K562 (cell line): ENCODE results near the gene SETD1B. TPM values are rescaled to one million over a fixed set of nuclear protein-coding genes. Genes with fewer than 3 reads are reported as not detected.

ENCODE experiments used
- ATAC-seq: fragments of 200-7000 bp; cut with Tn5 transposase; 3 replicates; pipeline ENCODE4 v1.9.1; 2020; ENCODE audit warnings: moderate library complexity
- BruUV-seq: library from RNA; stranded (reverse); fragments of 400-500 nt; replicated peaks from 2 replicates; lab custom pipeline; 2021; lab: Mats Ljungman, UMichigan
- CTCF ChIA-PET: fragments of 300-600 bp; formaldehyde crosslinking; extraction: SDS; loops from one replicate; lab custom pipeline; 2021; ENCODE audit warnings: low intra/inter-chr PET ratio; lab: Yijun Ruan, JAX
- POLR2A ChIA-PET: fragments of 300-600, 350-650 bp; sonication (Branson Sonifier 250); formaldehyde crosslinking; extraction: SDS; loops from one replicate; lab custom pipeline; 2021; ENCODE audit warnings: antibody characterized with exemption, inconsistent platforms; lab: Yijun Ruan, JAX
- DNase-seq, 4 experiments: peaks; one replicate each; pipeline versions ENCODE4 v3.0.0 to v3.0.0-alpha.2; 2011 to 2018; ENCODE audit warnings: low spot score in 3 of 4, mixed read lengths in 3 of 4; ENCODE audit errors: extremely low read depth in 1 of 4
- FAIRE-seq: peaks from 2 replicates; lab custom pipeline; 2011; peaks lifted over from hg19 to GRCh38; lab: Jason Lieb, UNC
- H2AFZ ChIP-seq: 2 replicates; pipeline ENCODE4 v1.6.0; 2011; ENCODE audit warnings: low read depth, low read length, control low read depth, inconsistent platforms
- H3K27ac ChIP-seq: fragments of 200-600 bp; 3 replicates; pipeline ENCODE4 v1.8.0; 2011; ENCODE audit warnings: low read depth, mild to moderate bottlenecking, control low read depth, inconsistent platforms, low read length, moderate library complexity, mixed read lengths; ENCODE audit errors: extremely low read depth
- H3K27me3 ChIP-seq, 2 experiments: fragments of 300-600 bp in 1 of 2; 2 replicates in 1 of 2; 3 replicates in 1 of 2; pipeline versions ENCODE4 v1.6.0 to v1.8.0; 2011; ENCODE audit warnings: inconsistent platforms in 2 of 2, low read length in 2 of 2, mild to moderate bottlenecking in 1 of 2, mixed read lengths in 1 of 2, moderate library complexity in 1 of 2; ENCODE audit not compliant: control insufficient read depth in 2 of 2, insufficient read depth in 2 of 2
- H3K36me3 ChIP-seq: fragments of 300-600 bp; 3 replicates; pipeline ENCODE4 v1.8.0; 2011; ENCODE audit warnings: mild to moderate bottlenecking, low read length, inconsistent platforms; ENCODE audit not compliant: control insufficient read depth, insufficient read depth
- H3K4me1 ChIP-seq, 2 experiments: fragments of 200-600 bp in 1 of 2; replicated peaks in 1 of 2; 2 replicates in 1 of 2; 3 replicates in 1 of 2; pipeline versions ENCODE4 v1.5.1 to v1.8.0; 2011; ENCODE audit warnings: inconsistent platforms in 2 of 2, low read length in 2 of 2, mild to moderate bottlenecking in 1 of 2, mixed read lengths in 1 of 2, moderate library complexity in 1 of 2; ENCODE audit not compliant: control insufficient read depth in 2 of 2, insufficient read depth in 2 of 2
- H3K4me2 ChIP-seq: 2 replicates; pipeline ENCODE4 v1.6.1; 2011; ENCODE audit warnings: low read length, control low read depth, inconsistent platforms, mixed read lengths; ENCODE audit not compliant: insufficient read depth
- H3K4me3 ChIP-seq: fragments of 200-600 bp; sonication (generic), shearing (Covaris generic); 2 replicates; pipeline ENCODE4 v1.5.1; 2016; ENCODE audit warnings: control low read depth, inconsistent platforms
- H3K79me2 ChIP-seq: fragments of 200-600 bp; 3 replicates; pipeline ENCODE4 v1.8.0; 2011; ENCODE audit warnings: low read length, inconsistent platforms; ENCODE audit not compliant: control insufficient read depth, insufficient read depth
- H3K9ac ChIP-seq, 2 experiments: 2 replicates each; pipeline versions ENCODE4 v1.6.0 to v1.6.1; 2011; ENCODE audit warnings: low read depth in 2 of 2, low read length in 2 of 2, control low read depth in 1 of 2, inconsistent platforms in 1 of 2, mild to moderate bottlenecking in 1 of 2, mixed read lengths in 1 of 2; ENCODE audit not compliant: insufficient read depth in 1 of 2
- H3K9me1 ChIP-seq: one replicate; pipeline ENCODE4 v1.6.0; 2011; ENCODE audit warnings: inconsistent platforms, mild to moderate bottlenecking, low read length, moderate library complexity; ENCODE audit not compliant: control insufficient read depth, insufficient read depth
- H3K9me3 ChIP-seq: replicated peaks from 2 replicates; pipeline ENCODE4 v1.5.1; 2011; ENCODE audit warnings: low read depth, low read length, inconsistent platforms; ENCODE audit not compliant: control insufficient read depth, insufficient read depth
- H4K20me1 ChIP-seq: replicated peaks from 2 replicates; pipeline ENCODE4 v1.6.1; 2011; ENCODE audit warnings: low read length, inconsistent platforms, mixed read lengths; ENCODE audit not compliant: control insufficient read depth, insufficient read depth
- ATF1 ChIP-seq, 2 experiments: fragments of 450-650 bp in 1 of 2; IDR thresholded peaks; 2 replicates each; pipeline ENCODE4 v1.6.1; 2016; ENCODE audit warnings: missing compliant biosample characterization in 1 of 2, missing genetic modification characterization in 1 of 2
- FIP1L1 ChIP-seq: fragments of 200-400 bp; formaldehyde crosslinking; IDR thresholded peaks from 2 replicates; pipeline ENCODE4 v1.6.1; 2018; ENCODE audit warnings: mild to moderate bottlenecking, low read depth, low read length; ENCODE audit not compliant: poor library complexity, severe bottlenecking
- HNRNPL ChIP-seq: fragments of 200-400 bp; formaldehyde crosslinking; IDR thresholded peaks from 2 replicates; pipeline ENCODE4 v1.6.1; 2017; ENCODE audit warnings: low read depth, mild to moderate bottlenecking, low read length
- MYC ChIP-seq, 2 experiments: fragments of 250-450 bp in 1 of 2; sonication (Bioruptor Pico) in 1 of 2; IDR thresholded peaks; 2 replicates each; pipeline versions ENCODE4 v1.5.1 to v1.6.1; 2012 to 2021; ENCODE audit warnings: low read depth in 2 of 2, borderline replicate concordance in 1 of 2, improper control_type of control experiment in 1 of 2, low read length in 1 of 2, mild to moderate bottlenecking in 1 of 2, moderate library complexity in 1 of 2
- PRPF4 ChIP-seq: fragments of 200-400 bp; formaldehyde crosslinking; IDR thresholded peaks from one replicate; pipeline ENCODE4 v1.6.1; 2017; ENCODE audit warnings: low read length, low read depth, mild to moderate bottlenecking; ENCODE audit not compliant: insufficient read depth, poor library complexity, severe bottlenecking
- RBM39 ChIP-seq: fragments of 200-400 bp; formaldehyde crosslinking; optimal IDR thresholded peaks from 2 replicates; pipeline ENCODE3; 2018; ENCODE audit warnings: low read depth, low read length
- SIN3A ChIP-seq, 2 experiments: fragments of 150-350 bp in 1 of 2; IDR thresholded peaks; 2 replicates each; pipeline ENCODE4 v1.6.1; 2011 to 2016; ENCODE audit warnings: borderline replicate concordance in 2 of 2, low read depth in 2 of 2, low read length in 2 of 2, mild to moderate bottlenecking in 2 of 2, moderate library complexity in 2 of 2; ENCODE audit not compliant: control insufficient read depth in 1 of 2
- WGBS: fragments of 100-300 bp; shearing (Covaris generic); methylation state at CpG from one replicate; pipeline ENCODE4 v1.1.6; 2016; ENCODE audit warnings: low coverage, mixed read lengths; ENCODE audit not compliant: insufficient coverage; ENCODE audit errors: missing lambda C conversion rate; 5-methylcytosine and 5-hydroxymethylcytosine counted together
- in situ Hi-C: fragments of 300-500 bp; cut with MboI; formaldehyde crosslinking; loops from 4 replicates; pipeline ENCODE4 v1.15.0; 2018; ENCODE audit warnings: inconsistent platforms, mixed read lengths
- intact Hi-C: fragments of 100-400 bp; cut with micrococcal nuclease; formaldehyde crosslinking; loops from 2 replicates; pipeline ENCODE4 v1.14.2; 2022
- polyA plus RNA-seq, 8 experiments: library from polyadenylated mRNA; depleted of rRNA in 4 of 8; stranded (reverse) in 5 of 8; unstranded in 3 of 8; fragments of >200 nt; fragmentation: Nextera tagmentation in 2 of 8; fragmentation: Illumina TruSeq in 1 of 8; extraction: Ambion mirVana in 2 of 8; extraction: Trizol in 1 of 8; gene quantifications; 2 replicates each; pipeline versions ENCODE4 v1.2.1 to v1.2.3, GENCODE V29; 2011 to 2014; ENCODE audit warnings: inconsistent platforms in 1 of 8, missing spikeins in 1 of 8
- total RNA-seq, 7 experiments: library from RNA; depleted of rRNA in 6 of 7; stranded (reverse); fragments of >200 nt in 6 of 7; fragmentation: Illumina TruSeq in 2 of 7; extraction: Trizol in 2 of 7; gene quantifications; 2 replicates each; pipeline versions ENCODE4 v1.2.1 to v1.2.3, GENCODE V29; 2011 to 2021; ENCODE audit warnings: low replicate concordance in 1 of 7
- TF ChIP-seq, protein P1 (sequence below), 2 experiments: fragments of 450-650 bp; IDR thresholded peaks; 2 replicates each; pipeline ENCODE4 v1.6.1; 2016; ENCODE audit warnings: mild to moderate bottlenecking in 2 of 2, borderline replicate concordance in 1 of 2, low read depth in 1 of 2, moderate library complexity in 1 of 2
- TF ChIP-seq, protein P2 (sequence below): fragments of 250-450 bp; sonication (Bioruptor Pico); IDR thresholded peaks from 2 replicates; pipeline ENCODE4 v1.6.1; 2021; ENCODE audit warnings: mild to moderate bottlenecking

SETD1B gene
- total and polyA plus RNA-seq, 9 of the 15 experiments (the other 6 are each of a cell fraction or from before 2014, with no cell fraction given) = 0.48 to 26.6 (median 2.3) TPM

DNA sequence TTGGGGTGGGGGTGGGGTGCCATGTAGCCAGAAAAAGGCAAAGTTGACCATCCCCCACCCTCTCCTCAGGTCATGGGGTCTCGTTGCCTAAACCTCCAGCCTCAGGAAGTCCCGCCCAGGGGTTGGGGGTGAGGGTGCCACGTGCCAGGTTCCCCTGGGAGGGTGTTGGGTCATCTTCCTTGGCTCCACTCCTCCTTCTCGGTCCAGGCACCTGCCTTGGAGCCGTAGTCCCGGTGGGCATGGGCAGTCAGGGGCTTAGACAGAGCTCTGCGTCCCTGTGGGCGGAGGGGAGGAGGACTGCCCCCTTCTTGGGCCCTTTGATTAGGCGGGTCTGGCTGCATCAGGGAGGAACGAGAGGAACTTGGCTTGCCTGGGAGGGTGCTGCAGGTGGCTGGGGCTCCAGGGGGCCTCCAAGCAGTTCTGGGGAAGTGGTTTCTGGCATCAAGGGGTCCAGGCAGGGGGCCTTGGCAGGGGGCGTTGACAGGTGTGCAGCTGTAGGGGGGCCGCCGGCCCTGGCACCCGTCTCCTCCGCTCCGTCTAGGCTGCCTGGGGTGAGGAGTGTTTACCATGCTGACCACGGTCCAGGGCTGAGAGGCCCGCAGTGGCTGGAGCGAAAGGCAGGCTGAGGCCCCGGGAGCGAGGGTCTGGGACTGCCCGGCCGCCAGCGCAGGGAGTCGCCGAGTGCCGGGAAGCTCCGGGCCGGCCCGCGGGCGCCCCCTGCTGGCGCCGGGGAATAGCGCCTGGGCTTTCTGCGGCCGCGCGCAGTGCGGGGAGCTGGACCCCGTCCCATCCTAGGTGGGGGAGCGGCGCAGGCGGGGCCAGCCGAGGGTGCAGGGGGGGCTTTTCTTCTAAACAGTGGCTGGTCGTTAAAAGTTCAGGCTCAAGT is 7.9 kb downstream of the SETD1B start:
- 0 out of 2 replicates have a peak overlapping the region, but pooled peaks have one; percentile 26 for H2AFZ ChIP-seq
- 5% methylated on average over 43 of the region's 46 CpGs for WGBS
- H3K9ac ChIP-seq = peak overlapping the region; percentile 60 to 93; a peak in 3 of 4 replicates
- no peaks in the 10 kb centered on the region for H3K27me3 ChIP-seq
- H4K20me1 ChIP-seq = peaks cover 25% of the 10 kb centered on the region
- CTCF ChIA-PET = interaction anchor here (0.9 to 5.5 kb wide), 2 partner anchors 16 to 36 kb away, joined by 5 to 73 read pairs; partner anchors contain the start of gene RHOF
- peaks cover 27 to 59% of the 10 kb centered on the region in 2 experiments for H3K4me1 ChIP-seq
- no peaks in the 10 kb centered on the region for H3K9me1 ChIP-seq
- H3K4me3 ChIP-seq = peak overlapping the region; percentile 53
- peaks cover 66% of the 10 kb centered on the region for H3K79me2 ChIP-seq
- FAIRE-seq = no peak
- H3K9me3 ChIP-seq = no peaks in the 10 kb centered on the region
- intact Hi-C loops = loop anchor here (1.0 to 2.0 kb wide), 3 partner anchors 16 to 77 kb away; partner anchors contain the start of gene PSMD9
- no TSS peak for BruUV-seq
- peak overlapping the region; percentile 92 for H3K4me2 ChIP-seq
- POLR2A ChIA-PET = interaction anchor here (0.5 to 12.1 kb wide), 14 partner anchors 9 to 664 kb away, joined by 3 to 194 read pairs (median 4); partner anchors contain the start of genes PSMD9, RHOF and SETD1B
- in situ Hi-C loops = no loop called here
- DNase-seq = peak; percentile 75 to 85 (median 82)
- H3K36me3 ChIP-seq = peaks cover 92% of the 10 kb centered on the region
- peak overlapping the region; percentile 31 for H3K27ac ChIP-seq
- peak; percentile 94 for ATAC-seq
- TF ChIP-seq FIP1L1 (peak; percentile 84), MYC (IDR thresholded peaks at IDR 0.05; ENCODE audit: low read depth, low read length) (no peak), MYC (CRISPR knock-in tag; IDR thresholded peaks at IDR 0.05; ENCODE audit: borderline replicate concordance, low read depth) (0 out of 2 replicates have a peak, but pooled peaks have one; percentile 31), PRPF4 (peak; percentile 33), ATF1 (CRISPR knock-in tag; IDR thresholded peaks at IDR 0.05) (no peak), ATF1 (tag; IDR thresholded peaks at IDR 0.05) (no peak), HNRNPL (no peak), SIN3A (IDR thresholded peaks at IDR 0.05; ENCODE audit: borderline replicate concordance in 2 of 2, control insufficient read depth in 1 of 2, low read depth in 2 of 2, low read length in 2 of 2) (peak; percentile 53 to 78; a peak in 2 of 4 replicates), RBM39 (no peak)
- TF ChIP-seq, protein P1, sequence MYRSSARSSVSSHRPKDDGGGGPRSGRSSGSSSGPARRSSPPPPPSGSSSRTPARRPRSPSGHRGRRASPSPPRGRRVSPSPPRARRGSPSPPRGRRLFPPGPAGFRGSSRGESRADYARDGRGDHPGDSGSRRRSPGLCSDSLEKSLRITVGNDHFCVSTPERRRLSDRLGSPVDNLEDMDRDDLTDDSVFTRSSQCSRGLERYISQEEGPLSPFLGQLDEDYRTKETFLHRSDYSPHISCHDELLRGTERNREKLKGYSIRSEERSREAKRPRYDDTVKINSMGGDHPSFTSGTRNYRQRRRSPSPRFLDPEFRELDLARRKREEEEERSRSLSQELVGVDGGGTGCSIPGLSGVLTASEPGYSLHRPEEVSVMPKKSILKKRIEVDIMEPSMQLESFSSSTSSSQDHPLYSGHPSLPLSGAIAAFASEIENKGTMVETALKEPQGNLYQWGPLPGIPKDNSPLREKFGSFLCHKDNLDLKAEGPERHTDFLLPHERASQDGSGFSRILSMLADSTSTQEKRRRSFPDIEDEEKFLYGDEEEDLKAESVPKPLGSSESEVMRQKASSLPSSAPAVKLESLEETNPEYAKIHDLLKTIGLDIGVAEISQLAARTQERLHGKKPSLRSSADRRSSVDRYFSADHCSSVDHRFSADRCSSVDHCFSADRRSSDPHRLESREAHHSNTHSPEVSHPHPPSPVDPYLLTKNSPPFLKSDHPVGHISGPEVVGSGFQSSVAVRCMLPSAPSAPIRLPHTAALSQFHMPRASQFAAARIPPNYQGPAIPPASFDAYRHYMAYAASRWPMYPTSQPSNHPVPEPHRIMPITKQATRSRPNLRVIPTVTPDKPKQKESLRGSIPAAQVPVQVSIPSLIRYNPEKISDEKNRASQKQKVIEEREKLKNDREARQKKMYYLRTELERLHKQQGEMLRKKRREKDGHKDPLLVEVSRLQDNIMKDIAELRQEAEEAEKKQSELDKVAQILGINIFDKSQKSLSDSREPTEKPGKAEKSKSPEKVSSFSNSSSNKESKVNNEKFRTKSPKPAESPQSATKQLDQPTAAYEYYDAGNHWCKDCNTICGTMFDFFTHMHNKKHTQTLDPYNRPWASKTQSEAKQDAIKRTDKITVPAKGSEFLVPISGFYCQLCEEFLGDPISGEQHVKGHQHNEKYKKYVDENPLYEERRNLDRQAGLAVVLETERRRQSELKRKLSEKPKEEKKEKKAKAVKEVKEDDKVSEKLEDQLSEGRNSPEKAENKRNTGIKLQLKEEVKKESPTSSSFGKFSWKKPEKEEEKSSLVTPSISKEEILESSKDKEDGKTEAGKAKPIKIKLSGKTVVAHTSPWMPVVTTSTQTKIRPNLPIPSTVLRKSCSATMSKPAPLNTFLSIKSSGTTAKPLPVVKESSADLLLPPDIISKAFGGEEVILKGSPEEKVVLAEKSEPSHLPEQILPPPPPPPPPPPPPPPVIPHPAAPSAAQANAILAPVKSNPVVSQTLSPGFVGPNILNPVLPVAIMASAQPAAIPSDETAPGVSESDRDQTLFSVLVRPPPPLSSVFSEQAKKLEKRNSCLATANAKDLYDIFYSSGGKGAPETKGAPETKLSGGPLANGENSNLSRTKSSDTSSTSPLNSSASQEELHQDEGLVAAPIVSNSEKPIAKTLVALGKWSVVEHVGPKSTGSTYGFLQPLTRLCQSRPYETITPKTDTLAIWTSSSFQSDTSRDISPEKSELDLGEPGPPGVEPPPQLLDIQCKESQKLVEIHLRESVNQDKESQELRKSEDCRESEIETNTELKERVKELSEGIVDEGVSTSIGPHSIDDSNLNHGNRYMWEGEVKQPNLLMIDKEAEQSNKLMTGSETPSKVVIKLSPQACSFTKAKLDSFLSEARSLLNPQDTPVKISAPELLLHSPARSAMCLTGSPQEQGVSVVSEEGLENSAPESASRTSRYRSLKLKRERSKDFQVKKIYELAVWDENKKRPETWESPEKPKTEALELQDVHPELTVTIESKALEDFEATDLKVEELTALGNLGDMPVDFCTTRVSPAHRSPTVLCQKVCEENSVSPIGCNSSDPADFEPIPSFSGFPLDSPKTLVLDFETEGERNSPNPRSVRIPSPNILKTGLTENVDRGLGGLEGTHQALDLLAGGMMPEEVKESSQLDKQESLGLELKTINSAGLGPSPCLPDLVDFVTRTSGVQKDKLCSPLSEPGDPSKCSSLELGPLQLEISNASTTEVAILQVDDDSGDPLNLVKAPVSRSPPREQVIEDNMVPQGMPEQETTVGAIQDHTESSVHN (IDR thresholded peaks at IDR 0.05; ENCODE audit: borderline replicate concordance in 1 of 2, low read depth in 1 of 2) = no peak
- TF ChIP-seq, protein P2, sequence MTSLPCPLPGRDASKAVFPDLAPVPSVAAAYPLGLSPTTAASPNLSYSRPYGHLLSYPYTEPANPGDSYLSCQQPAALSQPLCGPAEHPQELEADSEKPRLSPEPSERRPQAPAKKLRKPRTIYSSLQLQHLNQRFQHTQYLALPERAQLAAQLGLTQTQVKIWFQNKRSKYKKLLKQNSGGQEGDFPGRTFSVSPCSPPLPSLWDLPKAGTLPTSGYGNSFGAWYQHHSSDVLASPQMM (CRISPR knock-in tag) = no peak
